ENCODE results near the gene NFE2. TPM values are rescaled to one million over a fixed set of nuclear protein-coding genes. Genes with fewer than 3 reads are reported as not detected.

Gene NFE2
- total RNA-seq, 1 experiment from 2014 or later, result 2.4 TPM

DNA sequence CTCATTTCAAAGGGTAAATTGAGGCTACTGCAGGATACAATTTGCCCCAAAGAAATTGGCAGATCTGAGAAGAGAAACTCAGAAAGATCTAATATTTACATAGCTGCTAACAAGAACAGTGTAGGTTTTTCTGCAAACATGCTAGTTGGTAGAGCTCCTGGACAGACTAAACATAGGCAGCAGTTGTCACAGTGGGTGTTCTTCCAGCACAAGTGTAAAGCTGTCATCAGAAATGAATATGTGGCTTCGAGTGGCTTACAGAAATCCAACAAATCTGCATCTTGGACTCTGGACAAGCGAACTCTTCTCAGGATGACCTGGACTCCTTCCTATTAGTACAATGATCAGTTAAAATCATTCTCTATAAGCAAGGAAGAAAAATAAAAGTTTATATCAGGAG lies 26.8 kb downstream of the NFE2 start (continued):
- TF ChIP-seq FOXP1 (CRISPR knock-in tag; IDR thresholded peaks at IDR 0.05; ENCODE audit: borderline replicate concordance) (no peak), ZNF396 (CRISPR knock-in tag; IDR thresholded peaks at IDR 0.05; ENCODE audit: borderline replicate concordance) (no peak), NR1H2 (CRISPR knock-in tag; IDR thresholded peaks at IDR 0.05) (no peak), CREM (CRISPR knock-in tag; IDR thresholded peaks at IDR 0.05) (no peak)
- TF ChIP-seq, protein P1, sequence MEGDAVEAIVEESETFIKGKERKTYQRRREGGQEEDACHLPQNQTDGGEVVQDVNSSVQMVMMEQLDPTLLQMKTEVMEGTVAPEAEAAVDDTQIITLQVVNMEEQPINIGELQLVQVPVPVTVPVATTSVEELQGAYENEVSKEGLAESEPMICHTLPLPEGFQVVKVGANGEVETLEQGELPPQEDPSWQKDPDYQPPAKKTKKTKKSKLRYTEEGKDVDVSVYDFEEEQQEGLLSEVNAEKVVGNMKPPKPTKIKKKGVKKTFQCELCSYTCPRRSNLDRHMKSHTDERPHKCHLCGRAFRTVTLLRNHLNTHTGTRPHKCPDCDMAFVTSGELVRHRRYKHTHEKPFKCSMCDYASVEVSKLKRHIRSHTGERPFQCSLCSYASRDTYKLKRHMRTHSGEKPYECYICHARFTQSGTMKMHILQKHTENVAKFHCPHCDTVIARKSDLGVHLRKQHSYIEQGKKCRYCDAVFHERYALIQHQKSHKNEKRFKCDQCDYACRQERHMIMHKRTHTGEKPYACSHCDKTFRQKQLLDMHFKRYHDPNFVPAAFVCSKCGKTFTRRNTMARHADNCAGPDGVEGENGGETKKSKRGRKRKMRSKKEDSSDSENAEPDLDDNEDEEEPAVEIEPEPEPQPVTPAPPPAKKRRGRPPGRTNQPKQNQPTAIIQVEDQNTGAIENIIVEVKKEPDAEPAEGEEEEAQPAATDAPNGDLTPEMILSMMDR (IDR thresholded peaks at IDR 0.05), result no peak
- TF ChIP-seq, protein P2, sequence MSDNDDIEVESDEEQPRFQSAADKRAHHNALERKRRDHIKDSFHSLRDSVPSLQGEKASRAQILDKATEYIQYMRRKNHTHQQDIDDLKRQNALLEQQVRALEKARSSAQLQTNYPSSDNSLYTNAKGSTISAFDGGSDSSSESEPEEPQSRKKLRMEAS (CRISPR knock-in tag; IDR thresholded peaks at IDR 0.05), result no peak

DNA sequence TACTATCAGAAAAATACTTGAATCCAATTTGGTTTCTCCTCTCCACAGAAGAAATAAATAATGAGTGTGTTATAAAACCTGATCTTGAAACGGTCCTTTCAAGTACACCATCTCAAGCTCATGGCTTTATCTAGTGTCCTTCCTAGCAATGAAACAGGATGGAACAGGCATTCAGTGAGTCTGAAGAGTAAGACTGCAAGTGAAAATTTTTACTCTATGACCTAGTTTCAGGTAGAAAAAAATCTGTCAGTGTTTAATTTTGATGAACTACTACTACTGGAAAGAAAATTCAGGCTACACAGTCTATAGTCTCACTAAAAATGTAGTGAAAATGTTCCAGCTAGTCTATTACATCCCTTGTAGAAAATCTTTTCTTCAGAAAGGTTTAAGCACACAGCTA lies 28.6 kb downstream of the NFE2 start:
- CTCF ChIA-PET, result interaction anchor here (0.6 to 2.6 kb wide), 3 partner anchors 19 to 123 kb away, joined by 3 to 9 read pairs (median 4); no protein-coding TSS in a partner anchor
- DNase-seq (ENCODE audit: low spot score), result no peak
- Mint-ChIP-seq H3K4me1 (peaks cover 11% of the 10 kb centered on the region), H3K4me3 (no peak overlapping the region), H3K36me3 (peaks cover 26% of the 10 kb centered on the region), H3K27ac (peak overlapping the region; percentile 88), H3K9me3 (no peaks in the 10 kb centered on the region), H3K27me3 (ENCODE audit: low read depth) (no peaks in the 10 kb centered on the region)
- TF ChIP-seq, protein P3, sequence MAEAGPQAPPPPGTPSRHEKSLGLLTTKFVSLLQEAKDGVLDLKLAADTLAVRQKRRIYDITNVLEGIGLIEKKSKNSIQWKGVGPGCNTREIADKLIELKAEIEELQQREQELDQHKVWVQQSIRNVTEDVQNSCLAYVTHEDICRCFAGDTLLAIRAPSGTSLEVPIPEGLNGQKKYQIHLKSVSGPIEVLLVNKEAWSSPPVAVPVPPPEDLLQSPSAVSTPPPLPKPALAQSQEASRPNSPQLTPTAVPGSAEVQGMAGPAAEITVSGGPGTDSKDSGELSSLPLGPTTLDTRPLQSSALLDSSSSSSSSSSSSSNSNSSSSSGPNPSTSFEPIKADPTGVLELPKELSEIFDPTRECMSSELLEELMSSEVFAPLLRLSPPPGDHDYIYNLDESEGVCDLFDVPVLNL (CRISPR knock-in tag; IDR thresholded peaks at IDR 0.05; ENCODE audit: borderline replicate concordance, low read depth), result no peak
- no peak for TF ChIP-seq MYBL2 (CRISPR knock-in tag; IDR thresholded peaks at IDR 0.05)
- no peak for TF ChIP-seq ZNF219 (CRISPR knock-in tag; IDR thresholded peaks at IDR 0.05; ENCODE audit: borderline replicate concordance)
- TF ChIP-seq TEAD4 (CRISPR knock-in tag; IDR thresholded peaks at IDR 0.05), result no peak
- no peak for TF ChIP-seq ZNF317 (CRISPR knock-in tag; IDR thresholded peaks at IDR 0.05; ENCODE audit: borderline replicate concordance, low read depth)
- TF ChIP-seq FOXK1 (CRISPR knock-in tag; IDR thresholded peaks at IDR 0.05), result no peak
- TF ChIP-seq, protein P4, sequence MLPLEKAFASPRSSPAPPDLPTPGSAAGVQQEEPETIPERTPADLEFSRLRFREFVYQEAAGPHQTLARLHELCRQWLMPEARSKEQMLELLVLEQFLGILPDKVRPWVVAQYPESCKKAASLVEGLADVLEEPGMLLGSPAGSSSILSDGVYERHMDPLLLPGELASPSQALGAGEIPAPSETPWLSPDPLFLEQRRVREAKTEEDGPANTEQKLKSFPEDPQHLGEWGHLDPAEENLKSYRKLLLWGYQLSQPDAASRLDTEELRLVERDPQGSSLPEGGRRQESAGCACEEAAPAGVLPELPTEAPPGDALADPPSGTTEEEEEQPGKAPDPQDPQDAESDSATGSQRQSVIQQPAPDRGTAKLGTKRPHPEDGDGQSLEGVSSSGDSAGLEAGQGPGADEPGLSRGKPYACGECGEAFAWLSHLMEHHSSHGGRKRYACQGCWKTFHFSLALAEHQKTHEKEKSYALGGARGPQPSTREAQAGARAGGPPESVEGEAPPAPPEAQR (CRISPR knock-in tag; IDR thresholded peaks at IDR 0.05), result no peak
- no peak for TF ChIP-seq ATF1 (CRISPR knock-in tag; IDR thresholded peaks at IDR 0.05)
- TF ChIP-seq, protein P5, sequence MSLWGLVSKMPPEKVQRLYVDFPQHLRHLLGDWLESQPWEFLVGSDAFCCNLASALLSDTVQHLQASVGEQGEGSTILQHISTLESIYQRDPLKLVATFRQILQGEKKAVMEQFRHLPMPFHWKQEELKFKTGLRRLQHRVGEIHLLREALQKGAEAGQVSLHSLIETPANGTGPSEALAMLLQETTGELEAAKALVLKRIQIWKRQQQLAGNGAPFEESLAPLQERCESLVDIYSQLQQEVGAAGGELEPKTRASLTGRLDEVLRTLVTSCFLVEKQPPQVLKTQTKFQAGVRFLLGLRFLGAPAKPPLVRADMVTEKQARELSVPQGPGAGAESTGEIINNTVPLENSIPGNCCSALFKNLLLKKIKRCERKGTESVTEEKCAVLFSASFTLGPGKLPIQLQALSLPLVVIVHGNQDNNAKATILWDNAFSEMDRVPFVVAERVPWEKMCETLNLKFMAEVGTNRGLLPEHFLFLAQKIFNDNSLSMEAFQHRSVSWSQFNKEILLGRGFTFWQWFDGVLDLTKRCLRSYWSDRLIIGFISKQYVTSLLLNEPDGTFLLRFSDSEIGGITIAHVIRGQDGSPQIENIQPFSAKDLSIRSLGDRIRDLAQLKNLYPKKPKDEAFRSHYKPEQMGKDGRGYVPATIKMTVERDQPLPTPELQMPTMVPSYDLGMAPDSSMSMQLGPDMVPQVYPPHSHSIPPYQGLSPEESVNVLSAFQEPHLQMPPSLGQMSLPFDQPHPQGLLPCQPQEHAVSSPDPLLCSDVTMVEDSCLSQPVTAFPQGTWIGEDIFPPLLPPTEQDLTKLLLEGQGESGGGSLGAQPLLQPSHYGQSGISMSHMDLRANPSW (CRISPR knock-in tag; conservative IDR thresholded peaks at IDR 0.05; ENCODE audit: low read depth), result no peak
- TF ChIP-seq GABPB1 (CRISPR knock-in tag; IDR thresholded peaks at IDR 0.05), result no peak
- no peak for TF ChIP-seq SMAD4 (CRISPR knock-in tag; IDR thresholded peaks at IDR 0.05)
- no peak for TF ChIP-seq JAZF1 (CRISPR knock-in tag; IDR thresholded peaks at IDR 0.05)
- TF ChIP-seq, protein P6, sequence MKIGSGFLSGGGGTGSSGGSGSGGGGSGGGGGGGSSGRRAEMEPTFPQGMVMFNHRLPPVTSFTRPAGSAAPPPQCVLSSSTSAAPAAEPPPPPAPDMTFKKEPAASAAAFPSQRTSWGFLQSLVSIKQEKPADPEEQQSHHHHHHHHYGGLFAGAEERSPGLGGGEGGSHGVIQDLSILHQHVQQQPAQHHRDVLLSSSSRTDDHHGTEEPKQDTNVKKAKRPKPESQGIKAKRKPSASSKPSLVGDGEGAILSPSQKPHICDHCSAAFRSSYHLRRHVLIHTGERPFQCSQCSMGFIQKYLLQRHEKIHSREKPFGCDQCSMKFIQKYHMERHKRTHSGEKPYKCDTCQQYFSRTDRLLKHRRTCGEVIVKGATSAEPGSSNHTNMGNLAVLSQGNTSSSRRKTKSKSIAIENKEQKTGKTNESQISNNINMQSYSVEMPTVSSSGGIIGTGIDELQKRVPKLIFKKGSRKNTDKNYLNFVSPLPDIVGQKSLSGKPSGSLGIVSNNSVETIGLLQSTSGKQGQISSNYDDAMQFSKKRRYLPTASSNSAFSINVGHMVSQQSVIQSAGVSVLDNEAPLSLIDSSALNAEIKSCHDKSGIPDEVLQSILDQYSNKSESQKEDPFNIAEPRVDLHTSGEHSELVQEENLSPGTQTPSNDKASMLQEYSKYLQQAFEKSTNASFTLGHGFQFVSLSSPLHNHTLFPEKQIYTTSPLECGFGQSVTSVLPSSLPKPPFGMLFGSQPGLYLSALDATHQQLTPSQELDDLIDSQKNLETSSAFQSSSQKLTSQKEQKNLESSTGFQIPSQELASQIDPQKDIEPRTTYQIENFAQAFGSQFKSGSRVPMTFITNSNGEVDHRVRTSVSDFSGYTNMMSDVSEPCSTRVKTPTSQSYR (CRISPR knock-in tag; IDR thresholded peaks at IDR 0.05), result no peak
- TF ChIP-seq SMAD3 (CRISPR knock-in tag; IDR thresholded peaks at IDR 0.05; ENCODE audit: borderline replicate concordance), result no peak
- TF ChIP-seq, protein P7, sequence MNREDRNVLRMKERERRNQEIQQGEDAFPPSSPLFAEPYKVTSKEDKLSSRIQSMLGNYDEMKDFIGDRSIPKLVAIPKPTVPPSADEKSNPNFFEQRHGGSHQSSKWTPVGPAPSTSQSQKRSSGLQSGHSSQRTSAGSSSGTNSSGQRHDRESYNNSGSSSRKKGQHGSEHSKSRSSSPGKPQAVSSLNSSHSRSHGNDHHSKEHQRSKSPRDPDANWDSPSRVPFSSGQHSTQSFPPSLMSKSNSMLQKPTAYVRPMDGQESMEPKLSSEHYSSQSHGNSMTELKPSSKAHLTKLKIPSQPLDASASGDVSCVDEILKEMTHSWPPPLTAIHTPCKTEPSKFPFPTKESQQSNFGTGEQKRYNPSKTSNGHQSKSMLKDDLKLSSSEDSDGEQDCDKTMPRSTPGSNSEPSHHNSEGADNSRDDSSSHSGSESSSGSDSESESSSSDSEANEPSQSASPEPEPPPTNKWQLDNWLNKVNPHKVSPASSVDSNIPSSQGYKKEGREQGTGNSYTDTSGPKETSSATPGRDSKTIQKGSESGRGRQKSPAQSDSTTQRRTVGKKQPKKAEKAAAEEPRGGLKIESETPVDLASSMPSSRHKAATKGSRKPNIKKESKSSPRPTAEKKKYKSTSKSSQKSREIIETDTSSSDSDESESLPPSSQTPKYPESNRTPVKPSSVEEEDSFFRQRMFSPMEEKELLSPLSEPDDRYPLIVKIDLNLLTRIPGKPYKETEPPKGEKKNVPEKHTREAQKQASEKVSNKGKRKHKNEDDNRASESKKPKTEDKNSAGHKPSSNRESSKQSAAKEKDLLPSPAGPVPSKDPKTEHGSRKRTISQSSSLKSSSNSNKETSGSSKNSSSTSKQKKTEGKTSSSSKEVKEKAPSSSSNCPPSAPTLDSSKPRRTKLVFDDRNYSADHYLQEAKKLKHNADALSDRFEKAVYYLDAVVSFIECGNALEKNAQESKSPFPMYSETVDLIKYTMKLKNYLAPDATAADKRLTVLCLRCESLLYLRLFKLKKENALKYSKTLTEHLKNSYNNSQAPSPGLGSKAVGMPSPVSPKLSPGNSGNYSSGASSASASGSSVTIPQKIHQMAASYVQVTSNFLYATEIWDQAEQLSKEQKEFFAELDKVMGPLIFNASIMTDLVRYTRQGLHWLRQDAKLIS (CRISPR knock-in tag; IDR thresholded peaks at IDR 0.05; ENCODE audit: borderline replicate concordance), result no peak
- POLR2A ChIA-PET, result interaction anchor here (0.5 kb wide), 1 partner anchor 18 kb away, joined by 6 read pairs; no protein-coding TSS in a partner anchor
- no peak for ATAC-seq
